ENCODE measurements around the gene DAB2IP. TPM values are rescaled to one million over a fixed set of nuclear protein-coding genes. Genes with fewer than 3 reads are reported as not detected.

DAB2IP gene
- total RNA-seq, 1 donor from 2014 or later: 41.7 TPM

GRCh38 chr9:121701736-121702261 is 50.4 kb downstream of the DAB2IP start:
- Histone ChIP-seq H2AFZ (ENCODE audit: low read depth, low read length) (no peak overlapping the region), H3K27me3 (ENCODE audit: insufficient read depth, low read length) (no peaks in the 10 kb centered on the region), H3K9ac (ENCODE audit: low read length) (no peak overlapping the region), H3K36me3 (ENCODE audit: insufficient read depth, low read length) (no peaks in the 10 kb centered on the region), H4K20me1 (ENCODE audit: insufficient read depth, low read length) (peaks cover 75% of the 10 kb centered on the region), H3K4me2 (ENCODE audit: low read length) (no peak overlapping the region), H3K4me3 (ENCODE audit: insufficient read depth, low read depth, low read length) (no peak overlapping the region), H3K79me2 (ENCODE audit: insufficient read depth, low read length) (peaks cover 73% of the 10 kb centered on the region), H3K27ac (ENCODE audit: low read depth, low read length) (no peak overlapping the region), H3K9me3 (ENCODE audit: insufficient read depth, low read depth, low read length) (no peaks in the 10 kb centered on the region), H3K4me1 (ENCODE audit: insufficient read depth, low read length) (peaks cover 18% of the 10 kb centered on the region)
- H3K4me3 Mint-ChIP-seq (ENCODE audit: unreplicated experiment): peak overlapping the region; percentile 48
- H3K4me1 Mint-ChIP-seq (ENCODE audit: low read depth, unreplicated experiment): peaks cover 1% of the 10 kb centered on the region
- no peak for DNase-seq (ENCODE audit: low read depth)
- no peak for TF ChIP-seq EZH2 (IDR thresholded peaks at IDR 0.05; ENCODE audit: insufficient read depth, low read length)
- H3K27me3 Mint-ChIP-seq (ENCODE audit: low read depth, unreplicated experiment): peaks cover 2% of the 10 kb centered on the region
- H3K36me3 Mint-ChIP-seq (ENCODE audit: low read depth, unreplicated experiment): peaks cover 7% of the 10 kb centered on the region
- FAIRE-seq: no peak
- no peak overlapping the region for H3K27ac Mint-ChIP-seq (ENCODE audit: unreplicated experiment)
- no peaks in the 10 kb centered on the region for H3K9me3 Mint-ChIP-seq (ENCODE audit: unreplicated experiment)

- FAIRE-seq: no peak
- H3K79me2 ChIP-seq (ENCODE audit: insufficient read depth, low read length): peaks cover 86% of the 10 kb centered on the region
Observed at GRCh38 chr9:121703014-121703734, 51.7 kb downstream of the DAB2IP start.

GRCh38 chr9:121704281-121704680 is 52.8 kb downstream of the DAB2IP start:
- no peak overlapping the region for H3K4me3 ChIP-seq (ENCODE audit: insufficient read depth, low read depth, low read length)
- H2AFZ ChIP-seq (ENCODE audit: low read depth, low read length): no peak overlapping the region
- Mint-ChIP-seq H3K27ac (ENCODE audit: unreplicated experiment) (no peak overlapping the region), H3K36me3 (ENCODE audit: low read depth, unreplicated experiment) (peaks cover 7% of the 10 kb centered on the region), H3K9me3 (ENCODE audit: unreplicated experiment) (no peaks in the 10 kb centered on the region), H3K27me3 (ENCODE audit: low read depth, unreplicated experiment) (no peaks in the 10 kb centered on the region), H3K4me1 (ENCODE audit: low read depth, unreplicated experiment) (peaks cover 8% of the 10 kb centered on the region), H3K4me3 (ENCODE audit: unreplicated experiment) (no peak overlapping the region)
- H3K36me3 ChIP-seq (ENCODE audit: insufficient read depth, low read length): no peaks in the 10 kb centered on the region
- no peak overlapping the region for H3K9ac ChIP-seq (ENCODE audit: low read length)
- no peak for TF ChIP-seq EZH2 (IDR thresholded peaks at IDR 0.05; ENCODE audit: insufficient read depth, low read length)
- no peak for TF ChIP-seq CTCF (IDR thresholded peaks at IDR 0.05; ENCODE audit: insufficient read depth, low read depth, low read length)
- peaks cover 94% of the 10 kb centered on the region for H3K79me2 ChIP-seq (ENCODE audit: insufficient read depth, low read length)
- H3K27me3 ChIP-seq (ENCODE audit: insufficient read depth, low read length): no peaks in the 10 kb centered on the region
- peaks cover 18% of the 10 kb centered on the region for H3K4me1 ChIP-seq (ENCODE audit: insufficient read depth, low read length)
- H3K9me3 ChIP-seq (ENCODE audit: insufficient read depth, low read depth, low read length): no peaks in the 10 kb centered on the region
- H4K20me1 ChIP-seq (ENCODE audit: insufficient read depth, low read length): peaks cover 95% of the 10 kb centered on the region
- no peak overlapping the region for H3K27ac ChIP-seq (ENCODE audit: low read depth, low read length)
- H3K4me2 ChIP-seq (ENCODE audit: low read length): no peak overlapping the region
- DNase-seq (ENCODE audit: low read depth): no peak
- no peak for FAIRE-seq

More at GRCh38 chr9:121703014-121703734, 51.7 kb downstream of the DAB2IP start:
- H3K9me3 Mint-ChIP-seq (ENCODE audit: unreplicated experiment): no peaks in the 10 kb centered on the region
- no peaks in the 10 kb centered on the region for H3K27me3 Mint-ChIP-seq (ENCODE audit: low read depth, unreplicated experiment)
- no peak for DNase-seq (ENCODE audit: low read depth)
- H3K4me2 ChIP-seq (ENCODE audit: low read length): no peak overlapping the region
- peaks cover 5% of the 10 kb centered on the region for H3K4me1 Mint-ChIP-seq (ENCODE audit: low read depth, unreplicated experiment)
- no peaks in the 10 kb centered on the region for H3K27me3 ChIP-seq (ENCODE audit: insufficient read depth, low read length)
- H3K4me1 ChIP-seq (ENCODE audit: insufficient read depth, low read length): peaks cover 18% of the 10 kb centered on the region
- no peak overlapping the region for H3K4me3 Mint-ChIP-seq (ENCODE audit: unreplicated experiment)
- peaks cover 7% of the 10 kb centered on the region for H3K36me3 Mint-ChIP-seq (ENCODE audit: low read depth, unreplicated experiment)
- H4K20me1 ChIP-seq (ENCODE audit: insufficient read depth, low read length): peaks cover 84% of the 10 kb centered on the region
- no peaks in the 10 kb centered on the region for H3K9me3 ChIP-seq (ENCODE audit: insufficient read depth, low read depth, low read length)
- no peak overlapping the region for H3K4me3 ChIP-seq (ENCODE audit: insufficient read depth, low read depth, low read length)
- H2AFZ ChIP-seq (ENCODE audit: low read depth, low read length): no peak overlapping the region
- H3K36me3 ChIP-seq (ENCODE audit: insufficient read depth, low read length): no peaks in the 10 kb centered on the region
- H3K27ac Mint-ChIP-seq (ENCODE audit: unreplicated experiment): no peak overlapping the region
- no peak overlapping the region for H3K9ac ChIP-seq (ENCODE audit: low read length)
- TF ChIP-seq EZH2 (IDR thresholded peaks at IDR 0.05; ENCODE audit: insufficient read depth, low read length) (no peak), CTCF (IDR thresholded peaks at IDR 0.05; ENCODE audit: insufficient read depth, low read depth, low read length) (no peak)
- no peak overlapping the region for H3K27ac ChIP-seq (ENCODE audit: low read depth, low read length)
